T1000 (cell line): ENCODE results near the gene TNFRSF18.

Source experiments
- DNase-seq: peaks from one replicate; lab custom pipeline; 2025; ENCODE audit warnings: mixed read lengths; lab: John Stamatoyannopoulos, UW

TNFRSF18 gene

DNA sequence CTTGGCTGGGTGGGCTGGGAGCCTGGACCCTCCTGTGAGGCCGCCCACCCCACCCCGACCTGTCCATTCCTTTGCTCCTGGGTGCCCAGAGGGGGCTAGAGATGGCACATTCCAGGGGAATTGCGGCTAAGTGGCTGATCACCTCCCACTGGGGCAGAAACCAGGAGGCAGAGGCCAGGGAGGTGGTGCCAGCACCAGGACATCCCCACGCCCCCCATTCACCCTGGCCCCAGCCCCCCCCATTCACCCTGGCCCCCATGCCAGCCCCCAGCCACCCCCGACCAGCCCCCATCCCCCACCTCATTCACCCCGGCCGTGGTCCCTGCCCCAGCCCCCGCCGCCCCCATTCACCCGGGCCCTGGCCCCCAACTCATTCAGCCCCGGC is 33.9 kb upstream of the TNFRSF18 start:
- DNase-seq = no peak

DNA sequence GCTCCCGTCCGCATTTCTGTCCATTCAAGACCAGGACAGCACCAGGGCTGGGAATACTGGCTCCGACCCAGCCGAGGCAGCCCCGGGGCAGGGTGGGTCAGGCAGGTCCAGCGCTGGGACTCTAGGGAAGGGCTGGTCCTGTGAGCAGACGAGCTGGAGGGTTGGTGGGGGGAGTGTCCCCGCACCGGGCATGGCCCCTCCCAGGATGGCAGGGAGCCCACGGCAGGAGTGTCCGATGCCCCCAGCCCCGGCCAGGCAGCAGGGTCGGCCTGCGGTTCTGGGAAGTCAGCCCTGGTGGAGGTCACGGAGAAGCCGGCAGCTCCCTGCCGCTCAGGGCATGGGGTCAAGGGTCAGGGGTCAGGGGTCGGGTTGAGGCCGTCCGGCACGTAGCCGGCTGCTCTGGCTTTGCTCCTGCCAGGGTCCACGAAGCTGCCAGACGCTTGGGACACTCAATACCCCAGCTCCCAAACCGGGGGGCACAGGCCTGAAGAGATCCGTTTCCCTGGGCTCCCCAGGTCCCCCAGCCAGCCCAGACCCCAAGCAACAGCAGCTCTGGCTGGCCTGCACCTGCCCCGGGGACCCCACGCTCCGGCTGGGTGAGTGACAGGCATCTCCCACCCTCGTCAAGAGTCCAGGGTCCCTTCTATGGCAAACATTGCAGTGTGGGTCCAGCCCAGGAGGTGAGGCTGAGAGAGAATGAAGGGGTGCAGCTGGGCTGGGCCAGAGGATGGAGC is 33.4 kb upstream of the TNFRSF18 start:
- no peak for DNase-seq

DNA sequence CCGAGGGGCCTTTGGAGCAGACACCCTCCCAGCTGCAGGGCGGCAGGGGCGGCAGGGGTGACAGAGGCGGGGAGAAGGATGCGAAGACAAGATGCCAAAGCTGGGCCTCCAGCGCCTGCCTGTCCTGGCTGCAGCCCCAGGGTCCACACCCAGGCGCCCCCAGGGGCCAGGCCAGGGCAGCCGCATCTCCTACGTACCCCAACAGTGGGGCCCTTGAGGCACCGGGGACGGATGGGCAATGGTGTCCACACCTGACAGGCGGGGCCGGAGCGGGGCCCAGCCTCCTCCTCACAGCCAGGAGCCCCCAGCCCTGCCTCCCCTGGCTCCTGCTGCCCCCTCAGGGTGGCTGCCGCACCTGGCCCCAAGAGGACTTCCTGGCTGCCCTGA is 32.8 kb upstream of the TNFRSF18 start:
- DNase-seq = no peak

DNA sequence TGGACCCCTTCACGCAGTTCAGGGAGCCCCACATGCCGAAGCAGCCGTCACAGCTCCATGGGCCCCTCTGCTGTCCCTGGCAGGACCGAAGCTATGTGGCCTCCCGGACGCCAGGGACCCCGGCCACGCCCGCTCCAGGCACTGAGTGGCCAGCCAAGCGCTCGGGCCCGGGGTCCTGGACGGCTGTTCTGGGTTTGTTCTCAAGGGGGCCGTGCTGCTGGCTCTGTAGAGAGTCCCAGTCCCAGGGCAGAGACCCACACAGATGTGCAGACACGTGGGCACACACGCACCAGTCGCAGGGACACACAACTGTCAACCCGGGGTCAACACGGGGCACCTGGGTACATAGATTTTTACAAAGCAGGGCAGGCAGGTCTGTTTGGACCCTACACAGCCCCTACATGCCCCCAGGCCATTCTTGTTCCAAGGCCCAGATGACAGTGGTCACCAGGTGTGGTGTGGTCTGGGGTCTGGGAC is 32.3 kb upstream of the TNFRSF18 start:
- DNase-seq = no peak

DNA sequence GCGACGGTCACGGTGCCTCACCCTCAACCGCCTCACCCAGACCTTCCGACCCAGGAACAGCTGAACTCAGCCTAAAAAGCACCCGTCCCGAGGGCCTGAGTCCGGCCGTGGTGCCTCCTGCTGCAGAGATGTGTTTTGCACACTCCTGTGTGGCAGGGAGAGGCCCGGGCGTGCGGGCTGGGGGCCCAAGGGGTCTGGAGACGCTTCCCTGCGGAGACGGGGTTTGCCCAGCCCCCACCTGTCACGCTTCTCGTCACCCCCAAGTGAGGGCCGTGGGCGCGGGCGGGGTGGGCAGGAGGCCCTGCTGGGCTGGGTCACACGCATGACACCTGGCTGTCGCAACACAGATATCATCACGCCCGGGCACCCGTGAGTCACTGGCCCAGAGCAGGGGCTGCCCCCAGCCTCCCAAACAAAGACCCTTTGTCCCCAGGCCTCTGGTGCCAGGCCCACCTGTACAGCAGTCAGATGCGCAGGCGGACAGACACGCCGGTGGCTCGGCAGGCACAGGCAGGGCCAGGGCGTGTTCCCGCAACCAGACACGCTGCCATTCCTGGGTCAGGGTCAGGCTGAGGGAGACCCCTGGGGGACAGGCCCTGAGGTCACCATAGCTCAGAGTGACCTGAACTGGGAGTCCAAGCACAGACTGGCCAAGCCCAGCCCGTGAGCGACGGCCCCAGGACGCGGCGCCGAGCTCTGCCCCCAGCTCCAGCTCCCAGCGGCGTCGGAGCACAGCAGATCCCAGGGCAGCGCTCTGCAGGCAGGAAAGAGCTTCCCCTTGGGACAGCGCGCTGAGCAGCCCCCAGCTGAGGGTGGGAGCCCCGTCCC is 31.7 kb upstream of the TNFRSF18 start:
- no peak for DNase-seq

DNA sequence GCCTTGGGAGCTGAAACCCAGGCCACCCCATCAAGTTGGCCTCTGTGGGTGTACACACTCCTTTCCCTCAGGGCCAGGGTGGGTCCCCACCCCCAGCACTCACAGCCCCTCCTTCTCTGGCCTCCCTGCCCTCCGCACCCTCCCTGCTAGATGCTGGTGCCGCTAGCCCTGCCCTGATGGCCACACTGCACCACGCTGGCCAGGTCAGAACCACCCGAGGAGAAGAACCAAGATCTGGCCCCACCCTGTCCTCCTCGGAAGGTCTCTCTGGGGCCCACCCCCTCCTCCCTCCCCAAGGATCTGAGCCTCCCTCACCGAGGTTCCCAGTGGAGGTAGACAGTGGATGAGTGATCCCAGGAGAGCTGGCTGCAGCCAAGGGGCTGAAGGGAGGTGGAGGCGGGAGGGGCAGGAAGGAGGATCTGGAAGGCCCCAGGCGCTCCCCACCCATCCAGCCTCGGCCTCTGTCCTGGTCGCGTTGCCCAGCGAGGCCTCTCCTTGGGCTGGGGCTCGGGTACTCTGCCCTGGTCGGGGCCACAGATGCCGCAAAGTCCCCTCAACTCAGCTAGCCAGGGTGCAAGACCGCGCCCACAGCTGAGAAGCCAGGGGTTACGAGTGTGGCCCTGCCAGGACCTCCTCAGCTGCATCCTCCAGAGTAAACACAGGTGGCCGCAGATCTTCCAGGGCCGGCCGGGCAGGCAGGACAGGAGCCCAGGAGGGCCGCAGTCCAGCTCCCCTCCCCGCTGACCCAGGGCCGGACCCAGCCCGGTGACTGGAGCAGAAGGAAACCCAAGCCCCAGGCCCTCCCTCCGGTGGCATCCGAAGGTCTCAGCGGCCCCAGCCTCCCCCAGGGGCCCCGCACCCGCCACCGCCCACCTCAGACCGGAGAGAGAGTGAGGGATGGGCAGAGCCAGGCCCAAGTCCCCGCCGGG is 30.8 kb upstream of the TNFRSF18 start:
- DNase-seq = no peak

DNA sequence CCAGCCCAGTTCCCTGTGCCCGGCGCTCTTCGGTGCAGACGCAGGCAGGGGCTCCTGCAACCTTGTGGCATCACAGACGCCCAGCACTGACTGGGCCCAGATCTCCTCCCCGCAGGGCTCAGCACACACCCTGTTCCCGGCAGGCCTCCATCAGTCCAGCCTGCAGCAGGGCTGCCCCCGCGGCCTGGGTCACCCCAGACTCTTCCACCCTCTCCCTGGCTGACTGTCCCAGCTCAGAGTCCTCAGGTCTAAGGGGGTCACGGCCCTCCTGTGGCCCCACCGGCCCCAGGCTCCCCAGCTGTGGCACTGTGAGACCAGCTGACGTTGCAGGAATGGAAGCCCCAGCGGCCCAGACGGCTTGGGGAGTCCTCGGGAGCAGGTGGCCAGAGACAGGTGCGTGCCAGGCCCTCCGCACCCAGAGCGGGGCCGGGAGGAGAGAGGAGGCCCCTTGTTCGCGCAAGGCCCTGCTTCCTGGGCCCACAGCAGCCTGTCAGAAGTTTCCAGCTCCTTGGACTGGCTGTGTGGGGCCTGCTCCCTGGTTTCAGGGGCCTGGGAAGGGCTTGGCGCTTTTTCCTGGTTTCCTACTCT is 29.9 kb upstream of the TNFRSF18 start:
- no peak for DNase-seq

DNA sequence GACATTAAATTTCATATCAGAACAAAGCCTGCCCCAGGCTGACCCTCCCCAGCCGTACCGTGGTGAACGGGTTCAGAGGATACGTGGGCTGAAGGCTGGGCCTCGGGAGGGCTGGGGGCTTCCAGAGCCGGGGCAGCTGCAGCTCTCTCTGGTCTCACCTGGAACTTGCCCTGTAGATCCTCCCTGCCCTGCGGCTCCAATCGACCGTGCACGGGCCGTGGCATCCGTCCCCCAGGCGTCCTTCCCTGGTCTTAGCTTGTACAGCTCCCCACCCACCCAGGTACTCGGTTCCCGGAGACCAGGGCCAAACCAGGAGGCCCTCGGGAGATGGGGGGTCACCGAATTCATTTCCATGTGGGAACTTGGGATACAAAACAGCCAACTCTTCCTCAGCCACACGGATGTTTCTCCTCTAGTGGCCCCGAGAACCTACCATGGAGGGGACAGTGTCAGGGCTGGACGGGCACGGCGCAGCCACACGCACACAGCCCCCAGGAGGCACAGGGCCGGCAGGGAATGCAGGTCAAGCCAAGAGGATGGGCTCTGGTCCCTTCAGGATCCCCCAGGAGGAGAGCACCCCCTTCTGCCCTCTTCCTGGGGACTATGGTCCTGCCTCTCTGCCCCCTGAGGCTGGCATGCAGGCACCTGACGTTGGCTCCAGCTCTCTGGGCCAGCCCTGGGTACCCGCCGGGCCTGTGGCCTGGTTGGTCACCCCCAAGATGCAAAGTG is 28.8 kb upstream of the TNFRSF18 start:
- no peak for DNase-seq

DNA sequence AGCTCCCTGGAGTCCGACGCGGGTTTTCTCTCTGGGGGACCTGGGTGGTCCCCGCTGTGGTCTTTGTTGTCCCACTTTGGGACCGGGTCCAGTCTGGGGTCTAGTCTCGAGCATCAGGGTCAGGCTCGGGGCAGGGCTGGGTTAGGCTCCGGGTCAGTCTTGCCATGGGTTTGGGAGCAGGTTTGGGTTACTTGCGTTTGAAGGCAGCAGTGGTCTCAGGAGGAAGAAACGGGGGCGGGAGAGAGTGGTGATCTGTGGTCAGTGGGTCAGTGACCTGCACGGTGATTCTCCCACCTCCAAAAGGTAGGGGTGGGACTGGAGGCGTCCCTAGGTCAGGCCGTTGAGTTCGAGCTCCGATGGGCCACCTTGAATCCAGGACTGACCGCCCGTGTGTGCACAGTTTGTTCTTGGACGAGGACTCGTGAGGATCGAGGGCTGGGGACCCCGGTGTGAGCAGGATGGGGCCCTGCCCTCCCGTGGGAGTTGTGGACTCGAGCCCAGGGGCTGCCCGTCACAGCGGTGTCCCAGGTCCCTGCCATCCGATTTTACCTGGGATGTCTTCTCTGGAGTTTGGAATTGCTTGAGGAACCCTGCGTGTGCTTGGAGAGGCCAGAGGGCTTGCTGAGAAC is 27.9 kb upstream of the TNFRSF18 start:
- no peak for DNase-seq

DNA sequence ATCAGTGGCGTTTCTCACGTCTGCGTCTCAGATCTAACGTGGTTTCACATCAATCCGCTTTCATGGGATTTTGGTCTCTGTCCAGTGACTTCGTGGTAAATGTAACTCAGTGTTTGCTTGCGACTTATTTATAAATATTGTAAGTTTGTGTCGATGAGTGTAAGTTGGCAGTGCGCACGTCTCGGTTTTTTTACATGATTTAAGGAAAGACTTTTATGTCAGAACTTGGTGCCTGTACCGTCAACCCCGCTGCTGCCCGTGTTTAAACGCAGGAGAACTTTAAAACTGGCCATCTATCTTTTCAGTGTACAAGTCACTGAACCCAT is 27.1 kb upstream of the TNFRSF18 start:
- no peak for DNase-seq

DNA sequence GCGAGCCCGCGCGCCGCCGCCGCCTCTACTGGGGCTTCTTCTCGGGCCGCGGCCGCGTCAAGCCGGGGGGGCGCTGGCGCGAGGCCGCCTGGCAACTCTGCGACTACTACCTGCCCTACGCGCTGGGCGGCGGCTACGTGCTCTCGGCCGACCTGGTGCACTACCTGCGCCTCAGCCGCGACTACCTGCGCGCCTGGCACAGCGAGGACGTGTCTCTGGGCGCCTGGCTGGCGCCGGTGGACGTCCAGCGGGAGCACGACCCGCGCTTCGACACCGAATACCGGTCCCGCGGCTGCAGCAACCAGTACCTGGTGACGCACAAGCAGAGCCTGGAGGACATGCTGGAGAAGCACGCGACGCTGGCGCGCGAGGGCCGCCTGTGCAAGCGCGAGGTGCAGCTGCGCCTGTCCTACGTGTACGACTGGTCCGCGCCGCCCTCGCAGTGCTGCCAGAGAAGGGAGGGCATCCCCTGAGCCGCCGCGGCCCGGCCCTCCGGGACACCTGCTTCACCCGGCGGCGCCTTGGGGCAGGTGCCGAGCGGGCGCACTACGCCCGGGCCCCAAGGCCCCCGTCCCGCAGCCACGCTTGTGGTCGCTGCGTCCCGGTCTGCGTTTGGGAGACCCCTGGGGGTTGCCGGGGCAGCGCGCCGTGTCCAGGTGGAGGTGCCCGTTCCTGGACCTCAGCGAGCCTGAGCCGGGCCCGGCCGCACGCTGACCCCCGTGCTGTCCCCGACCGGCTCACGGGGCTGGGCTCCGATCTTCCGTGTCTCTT is 26.6 kb upstream of the TNFRSF18 start:
- no peak for DNase-seq

DNA sequence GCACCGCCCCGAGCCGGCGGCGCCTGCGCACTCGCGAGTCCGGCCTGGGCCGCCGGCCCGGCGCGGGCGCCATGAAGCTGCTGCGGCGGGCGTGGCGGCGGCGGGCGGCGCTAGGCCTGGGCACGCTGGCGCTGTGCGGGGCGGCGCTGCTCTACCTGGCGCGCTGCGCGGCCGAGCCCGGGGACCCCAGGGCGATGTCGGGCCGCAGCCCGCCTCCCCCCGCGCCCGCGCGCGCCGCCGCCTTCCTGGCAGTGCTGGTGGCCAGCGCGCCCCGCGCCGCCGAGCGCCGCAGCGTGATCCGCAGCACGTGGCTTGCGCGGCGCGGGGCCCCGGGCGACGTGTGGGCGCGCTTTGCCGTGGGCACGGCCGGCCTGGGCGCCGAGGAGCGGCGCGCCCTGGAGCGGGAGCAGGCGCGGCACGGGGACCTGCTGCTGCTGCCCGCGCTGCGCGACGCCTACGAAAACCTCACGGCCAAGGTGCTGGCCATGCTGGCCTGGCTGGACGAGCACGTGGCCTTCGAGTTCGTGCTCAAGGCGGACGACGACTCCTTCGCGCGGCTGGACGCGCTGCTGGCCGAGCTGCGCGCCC is 25.9 kb upstream of the TNFRSF18 start, which contains the start of gene B3GALT6:
Gene B3GALT6, plus strand, starts transcription at position 30 of the 588 bp plus-strand sequence. Its CDS starts 42 bp downstream, at position 72.
- DNase-seq = no peak

DNA sequence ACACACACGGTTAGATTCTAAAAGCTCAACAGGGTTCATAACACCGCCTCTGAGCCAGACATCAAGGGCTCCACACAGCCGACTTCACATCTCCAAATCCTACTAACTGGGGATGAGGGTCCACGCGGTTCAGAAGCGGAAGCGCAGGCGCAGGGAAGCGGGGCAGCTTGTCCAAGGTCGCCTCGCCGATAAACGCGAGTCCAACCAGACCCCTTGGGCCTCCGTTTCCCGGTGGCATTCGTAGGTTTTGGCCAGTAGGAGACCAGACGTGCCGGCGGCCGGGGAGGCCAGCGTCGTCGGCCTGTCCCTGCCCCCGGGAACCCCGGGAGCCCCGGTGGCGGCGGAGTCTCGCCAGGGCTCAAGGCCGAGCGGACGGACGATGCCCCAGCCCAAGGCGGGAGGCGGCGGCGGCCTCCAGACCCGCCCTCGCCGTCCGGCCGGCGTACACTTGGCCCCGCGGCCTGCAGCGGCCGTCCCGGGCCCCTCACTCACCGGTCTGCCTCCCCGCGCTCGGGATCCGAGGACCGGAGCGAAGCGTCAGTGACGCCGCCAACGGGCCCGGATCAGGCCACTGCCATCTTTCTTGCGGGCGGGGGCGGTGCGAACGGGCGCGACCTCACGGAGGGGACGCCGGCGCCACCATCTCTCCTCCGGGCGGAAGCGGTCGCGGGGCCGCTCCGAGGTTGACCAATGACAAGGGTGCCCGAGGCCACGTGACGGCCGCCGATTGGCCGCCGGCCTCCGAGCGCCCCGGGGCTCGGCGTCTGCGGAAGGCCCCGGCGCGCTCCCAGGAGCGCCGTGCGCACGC is 25.2 kb upstream of the TNFRSF18 start, which contains the start of gene SDF4:
Gene SDF4, minus strand, starts transcription at position 602 of the 808 bp plus-strand sequence. CDS start 3,229 bp downstream, outside the sequence.
- DNase-seq = peak; percentile 95

DNA sequence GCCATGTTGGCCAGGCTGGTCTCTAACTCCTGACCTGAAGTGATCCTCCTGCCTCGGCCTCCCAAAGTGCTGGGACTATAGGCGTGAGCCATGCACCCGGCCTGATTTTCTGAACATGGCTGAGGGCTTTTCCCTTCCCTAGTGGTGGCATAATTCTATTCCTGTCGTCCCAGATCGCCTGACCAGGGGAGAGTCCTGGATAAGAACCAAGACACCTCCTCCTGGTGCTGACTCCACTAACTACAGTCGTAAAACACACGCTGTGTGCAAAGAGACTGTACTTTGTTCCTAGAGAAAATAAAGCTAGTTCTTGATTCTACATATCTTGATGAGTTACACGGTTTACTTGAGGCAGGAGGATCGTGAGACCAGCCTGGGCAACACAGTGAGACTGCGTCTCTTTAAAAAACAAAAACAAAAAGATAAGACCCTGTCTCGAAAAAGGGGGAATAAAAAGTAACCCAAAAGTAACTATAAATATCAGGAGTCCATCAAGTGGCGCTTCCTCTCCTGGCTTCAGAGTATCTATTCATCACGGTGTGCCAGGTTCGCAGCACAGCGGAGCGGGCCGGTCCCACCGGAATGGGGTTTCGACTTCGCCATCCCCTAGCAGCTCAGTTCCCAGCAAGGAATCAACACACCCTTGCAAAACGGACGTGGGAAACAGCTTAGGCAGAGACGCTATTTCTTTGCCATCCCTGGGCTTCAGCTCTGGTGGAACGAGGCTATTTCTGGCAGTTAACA is 24.4 kb upstream of the TNFRSF18 start:
- no peak for DNase-seq

DNA sequence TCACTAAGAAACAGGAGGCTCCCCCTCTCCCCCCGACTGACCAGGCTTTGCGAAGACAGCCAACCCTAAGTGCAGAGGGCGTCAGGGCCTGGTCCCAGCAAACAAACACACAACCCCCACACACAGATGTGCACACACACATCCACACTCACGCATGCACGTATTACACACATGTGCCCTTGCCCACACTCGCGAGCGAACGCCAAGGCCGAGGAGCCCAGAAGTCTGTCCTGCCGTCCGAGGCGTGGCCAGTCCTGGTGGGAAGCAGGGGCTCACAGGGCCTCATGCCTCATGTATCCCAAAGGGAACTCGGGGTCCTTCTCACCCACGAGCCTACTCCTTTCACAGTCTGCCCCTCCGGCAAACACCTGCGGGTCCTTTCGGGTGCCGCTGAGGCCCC is 23.4 kb upstream of the TNFRSF18 start:
- no peak for DNase-seq

DNA sequence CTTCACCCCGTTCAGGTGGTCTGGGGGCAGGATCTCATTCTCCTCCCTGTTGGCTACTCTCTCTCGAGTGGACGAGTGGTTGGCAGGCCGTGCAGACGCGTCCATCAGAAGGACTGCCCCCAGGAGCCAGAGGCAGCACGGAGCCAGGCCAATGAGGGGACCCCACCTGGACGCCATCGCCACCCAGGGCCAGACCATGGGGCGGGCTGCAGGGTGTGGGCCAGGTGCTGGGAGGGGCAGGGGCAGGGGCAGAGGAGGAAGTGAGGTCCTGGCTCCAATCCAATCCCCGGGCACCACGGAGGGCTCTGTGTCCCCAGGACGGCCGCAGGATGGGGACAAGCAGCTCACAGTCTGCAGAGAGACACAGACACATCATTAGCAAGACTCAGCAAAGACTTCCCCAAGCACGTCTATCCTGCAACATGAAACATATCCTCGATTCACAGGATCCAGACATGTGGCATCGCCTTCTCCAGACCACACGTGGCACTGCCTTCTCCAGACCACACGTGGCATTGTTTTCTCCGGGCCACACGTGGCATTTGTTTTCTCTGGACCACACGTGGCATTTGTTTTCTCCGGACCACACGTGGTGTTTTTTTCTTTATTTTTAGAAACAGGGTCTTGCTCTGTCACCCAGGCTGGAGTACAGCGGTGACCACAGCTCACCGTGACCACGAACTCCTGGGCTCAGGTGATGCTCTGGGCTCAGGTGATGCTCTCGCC is 22.4 kb upstream of the TNFRSF18 start:
- no peak for DNase-seq

DNA sequence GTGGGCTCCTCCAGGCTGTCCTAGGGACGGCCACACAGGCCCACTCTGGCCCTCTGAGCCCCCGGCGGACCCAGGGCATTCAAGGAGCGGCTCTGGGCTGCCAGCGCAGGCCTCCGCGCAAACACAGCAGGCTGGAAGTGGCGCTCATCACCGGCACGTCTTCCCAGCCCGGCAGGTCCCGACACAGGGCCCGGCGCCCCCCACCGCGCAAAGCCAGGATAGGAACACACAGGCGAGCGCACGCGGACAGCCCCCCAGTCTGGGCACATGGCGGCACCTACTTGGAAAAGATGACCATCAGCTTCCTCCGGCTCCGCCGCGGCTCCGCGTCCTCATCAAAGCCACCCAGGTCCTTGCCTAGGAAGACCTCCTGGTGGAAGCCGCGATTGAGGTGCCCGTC is 21.8 kb upstream of the TNFRSF18 start:
- no peak for DNase-seq
